ENCODE measurements around the gene MT1X.
"Not testable (repeated sequence)": the region's sequence is repeated elsewhere in the genome, so short reads cannot be mapped to it uniquely, and the experiment has no call there.

GRCh38 chr16:56717532-56717931 is 35.3 kb downstream of the MT1X start:
- not testable (repeated sequence) for TF ChIP-seq CTCF, ZBTB8A (tag by site-specific recombination; IDR thresholded peaks at IDR 0.05)
